GM12892 (cell line): Measurements from ENCODE around the gene TRIOBP.

Source experiments
- POLR2A ChIP-seq: IDR thresholded peaks from 2 replicates; pipeline ENCODE4 v1.6.1; 2011; ENCODE audit warnings: low read depth, low read length, control low read depth
- POLR2AphosphoS5 ChIP-seq: IDR thresholded peaks from 2 replicates; pipeline ENCODE4 v1.6.1; 2011; ENCODE audit warnings: low read depth, low read length, control low read depth
- TAF1 ChIP-seq: IDR thresholded peaks from 2 replicates; pipeline ENCODE4 v1.6.1; 2011; ENCODE audit warnings: low read depth, mild to moderate bottlenecking, control low read depth, low read length, borderline replicate concordance

DNA sequence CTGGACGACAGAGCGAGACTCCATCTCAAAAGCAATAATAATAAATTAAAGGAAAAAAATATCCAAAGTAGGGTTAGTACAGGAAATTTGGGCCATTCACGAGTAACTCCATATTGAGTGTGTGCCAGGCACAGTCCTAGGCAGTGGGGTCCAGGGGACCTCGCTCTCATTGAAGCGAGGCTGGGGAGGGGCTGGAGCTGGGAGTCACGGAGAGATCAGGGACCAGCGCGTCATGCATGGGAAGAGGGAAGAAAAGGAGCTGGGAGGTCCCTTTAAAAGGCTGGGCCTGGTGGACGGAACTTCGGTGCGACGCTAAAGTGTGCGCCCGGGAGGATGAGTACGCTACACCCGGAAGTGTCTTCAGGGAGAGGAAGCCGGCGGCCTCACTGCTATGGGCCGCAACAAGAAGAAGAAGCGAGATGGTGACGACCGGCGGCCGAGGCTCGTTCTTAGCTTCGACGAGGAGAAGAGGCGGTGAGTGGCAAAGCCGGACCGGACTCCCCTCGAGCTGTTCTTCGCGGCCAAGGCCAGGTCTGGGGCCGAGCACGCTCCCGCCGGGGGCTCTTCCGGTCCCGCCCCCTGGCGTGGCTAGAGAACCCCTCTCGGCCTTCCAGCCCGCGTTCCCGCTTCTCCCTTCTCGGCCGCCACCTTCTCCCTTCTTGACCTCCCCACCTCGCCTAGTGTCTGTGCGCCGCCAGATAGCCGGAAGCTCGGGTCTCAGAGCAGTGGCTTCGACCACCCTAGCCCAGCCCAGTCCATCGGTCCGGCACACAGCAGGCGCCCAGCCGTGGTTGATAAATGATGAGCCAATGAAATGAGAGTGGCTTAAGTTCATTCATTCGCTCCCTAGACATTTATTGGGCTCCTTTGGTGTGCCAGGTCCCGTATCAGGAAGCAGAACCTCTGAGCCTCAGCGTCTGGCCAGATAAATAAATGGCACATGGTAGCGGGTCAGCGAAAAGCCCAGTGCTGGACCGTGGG is 10.6 kb upstream of the TRIOBP start, which contains the start of gene NOL12:
- peak; percentile 77; the same call in 1 of the 2 replicates for TF ChIP-seq POLR2AphosphoS5
- peak; percentile 79 for TF ChIP-seq POLR2A
- TF ChIP-seq TAF1 = peak; percentile 79; the same call in 1 of the 2 replicates
